Neuronal stem cell (in vitro differentiated cells): ENCODE measurements around the gene SIRT6.

Experiments
- DNase-seq: peaks from one replicate; pipeline ENCODE4 v3.0.0-alpha.2; 2013; ENCODE audit warnings: low spot score
- H2AFZ ChIP-seq: one replicate; pipeline ENCODE4 v1.6.1; 2013; ENCODE audit warnings: mild to moderate bottlenecking, low read length, inconsistent platforms
- H2AK5ac ChIP-seq: 2 replicates; pipeline ENCODE4 v1.6.1; 2013; ENCODE audit warnings: low read depth, mild to moderate bottlenecking, inconsistent platforms, low read length, moderate library complexity, mixed read lengths
- H2BK120ac ChIP-seq: 2 replicates; pipeline ENCODE4 v1.6.1; 2013; ENCODE audit warnings: low read depth, mild to moderate bottlenecking, inconsistent platforms, low read length, moderate library complexity, mixed read lengths
- H2BK12ac ChIP-seq: one replicate; pipeline ENCODE4 v1.6.1; 2013; ENCODE audit warnings: low read length, inconsistent platforms
- H2BK15ac ChIP-seq: 2 replicates; pipeline ENCODE4 v1.6.1; 2013; ENCODE audit warnings: mild to moderate bottlenecking, low read length, inconsistent platforms, mixed read lengths
- H2BK5ac ChIP-seq: one replicate; pipeline ENCODE4 v1.6.1; 2013; ENCODE audit warnings: inconsistent platforms, mild to moderate bottlenecking, low read length, moderate library complexity
- H3K14ac ChIP-seq: one replicate; pipeline ENCODE4 v1.6.1; 2013; ENCODE audit warnings: low read length, inconsistent platforms
- H3K18ac ChIP-seq: 2 replicates; pipeline ENCODE4 v1.6.1; 2013; ENCODE audit warnings: low read length, inconsistent platforms
- H3K23ac ChIP-seq: 2 replicates; pipeline ENCODE4 v1.6.1; 2013; ENCODE audit warnings: low read depth, mild to moderate bottlenecking, mixed read lengths, low read length, inconsistent platforms; ENCODE audit not compliant: poor library complexity
- H3K27ac ChIP-seq: replicated peaks from 3 replicates; pipeline ENCODE4 v1.5.1; 2013; ENCODE audit warnings: low read length, inconsistent platforms
- H3K27me3 ChIP-seq, 3 experiments: 2 replicates each; pipeline ENCODE4 v1.6.1; 2013; ENCODE audit warnings: low read length in 3 of 3, mild to moderate bottlenecking in 2 of 3, inconsistent platforms in 1 of 3, low read depth in 1 of 3, mixed read lengths in 1 of 3, moderate library complexity in 1 of 3; ENCODE audit not compliant: control insufficient read depth in 3 of 3, insufficient read depth in 3 of 3
- H3K36me3 ChIP-seq, 2 donors: replicated peaks in 1 of 2; 2 replicates each; pipeline ENCODE4 v1.6.1; 2013; ENCODE audit warnings: low read length in 2 of 2; ENCODE audit not compliant: control insufficient read depth in 2 of 2, insufficient read depth in 2 of 2
- H3K4ac ChIP-seq: 2 replicates; pipeline ENCODE4 v1.6.1; 2013; ENCODE audit warnings: inconsistent platforms, mild to moderate bottlenecking, low read length, moderate library complexity
- H3K4me1 ChIP-seq, 2 donors: 1 replicate in 1 of 2; 2 replicates in 1 of 2; pipeline ENCODE4 v1.6.1; 2013; ENCODE audit warnings: low read length in 2 of 2, low read depth in 1 of 2; ENCODE audit not compliant: control insufficient read depth in 2 of 2, insufficient read depth in 1 of 2
- H3K4me2 ChIP-seq: one replicate; pipeline ENCODE4 v1.6.1; 2013; ENCODE audit warnings: mild to moderate bottlenecking, low read length, inconsistent platforms; ENCODE audit not compliant: insufficient read depth, poor library complexity, severe bottlenecking
- H3K4me3 ChIP-seq, 2 donors: 2 replicates each; pipeline ENCODE4 v1.5.1; 2013; ENCODE audit warnings: low read length in 2 of 2, mild to moderate bottlenecking in 2 of 2, inconsistent platforms in 1 of 2, moderate library complexity in 1 of 2
- H3K79me1 ChIP-seq: one replicate; pipeline ENCODE4 v1.6.1; 2013; ENCODE audit warnings: low read depth, mild to moderate bottlenecking, inconsistent platforms, low read length, moderate library complexity
- H3K9ac ChIP-seq: one replicate; pipeline ENCODE4 v1.6.1; 2013; ENCODE audit warnings: mild to moderate bottlenecking, low read depth, low read length, inconsistent platforms; ENCODE audit not compliant: poor library complexity
- H3K9me3 ChIP-seq, 2 donors: replicated peaks in 1 of 2; 2 replicates each; pipeline versions ENCODE3 to v1.6.1; 2013; ENCODE audit warnings: low read length in 2 of 2, mild to moderate bottlenecking in 2 of 2, inconsistent platforms in 1 of 2, low read depth in 1 of 2, mixed read lengths in 1 of 2, moderate library complexity in 1 of 2; ENCODE audit not compliant: control insufficient read depth in 2 of 2, insufficient read depth in 1 of 2
- H4K8ac ChIP-seq: one replicate; pipeline ENCODE4 v1.6.1; 2013; ENCODE audit warnings: low read depth, mild to moderate bottlenecking, inconsistent platforms, low read length, moderate library complexity
- H4K91ac ChIP-seq: one replicate; pipeline ENCODE4 v1.6.1; 2013; ENCODE audit warnings: low read length, low read depth, mild to moderate bottlenecking, inconsistent platforms; ENCODE audit not compliant: poor library complexity
- WGBS, 2 donors: extraction: QIAGEN DNeasy Blood & Tissue Kit; methylation state at CpG; one replicate each; pipeline ENCODE4 v1.1.7; 2013; ENCODE audit warnings: missing lambda C conversion rate in 2 of 2, mixed read lengths in 1 of 2; ENCODE audit not compliant: insufficient read length in 2 of 2, insufficient replicate concordance in 1 of 2; ENCODE audit errors: extremely low coverage in 2 of 2; 5-methylcytosine and 5-hydroxymethylcytosine counted together

SIRT6 gene

GRCh38 chr19:4154571-4155312 is 27.6 kb downstream of the SIRT6 start:
- H3K9ac ChIP-seq, result no peak overlapping the region
- H4K91ac ChIP-seq, result no peak overlapping the region
- H2AFZ ChIP-seq, result no peak overlapping the region
- H3K4me1 ChIP-seq, result no peaks in the 10 kb centered on the region
- H4K8ac ChIP-seq, result peak overlapping the region; percentile 23
- H2BK15ac ChIP-seq, result no peak overlapping the region
- no peak overlapping the region for H2BK120ac ChIP-seq
- no peak for DNase-seq
- WGBS, 2 donors, result no CpG with 5 or more reads among the region's 21 CpGs
- peaks cover 0 to 8% (median 0%) of the 10 kb centered on the region in 3 experiments for H3K27me3 ChIP-seq
- no peak overlapping the region for H3K4ac ChIP-seq
- H3K18ac ChIP-seq, result peak overlapping the region; percentile 52
- no peaks in the 10 kb centered on the region for H3K36me3 ChIP-seq
- no peak overlapping the region for H2BK5ac ChIP-seq
- H2AK5ac ChIP-seq, result peak overlapping the region; percentile 86
- no peak overlapping the region for H3K4me2 ChIP-seq
- H3K23ac ChIP-seq, result peak overlapping the region; percentile 73
- peak overlapping the region; percentile 31 for H3K14ac ChIP-seq
- H3K27ac ChIP-seq, result no peak overlapping the region
- peaks cover 3% of the 10 kb centered on the region for H3K79me1 ChIP-seq
- no peaks in the 10 kb centered on the region for H3K9me3 ChIP-seq
- peak overlapping the region; percentile 58 for H2BK12ac ChIP-seq
- H3K4me3 ChIP-seq, result peak overlapping the region in 1 of 2 donors; percentile 6

- Histone ChIP-seq H3K36me3 (no peaks in the 10 kb centered on the region), H3K14ac (no peak overlapping the region), H3K79me1 (no peaks in the 10 kb centered on the region), H3K4me3 (no peak overlapping the region), H4K8ac (no peak overlapping the region), H2BK5ac (no peak overlapping the region), H3K4me1 (no peaks in the 10 kb centered on the region), H3K23ac (no peak overlapping the region), H4K91ac (no peak overlapping the region), H3K27ac (no peak overlapping the region), H2BK120ac (no peak overlapping the region), H3K9me3 (no peaks in the 10 kb centered on the region), H2BK12ac (no peak overlapping the region), H3K9ac (no peak overlapping the region), H3K4ac (no peak overlapping the region), H3K27me3 (peaks cover 0 to 8% (median 0%) of the 10 kb centered on the region in 3 experiments), H2BK15ac (no peak overlapping the region), H3K18ac (no peak overlapping the region), H2AK5ac (no peak overlapping the region), H3K4me2 (no peak overlapping the region), H2AFZ (no peak overlapping the region)
- no peak for DNase-seq
- WGBS, 2 donors, result no CpG with 5 or more reads among the region's 10 CpGs
Measured at GRCh38 chr19:4152241-4152998, 29.9 kb downstream of the SIRT6 start.

GRCh38 chr19:4151623-4152022 is 30.7 kb downstream of the SIRT6 start:
- Histone ChIP-seq H3K79me1 (no peaks in the 10 kb centered on the region), H3K4me3 (no peak overlapping the region), H3K36me3 (no peaks in the 10 kb centered on the region), H3K4ac (no peak overlapping the region), H3K4me2 (no peak overlapping the region), H3K27ac (no peak overlapping the region), H3K9ac (no peak overlapping the region), H3K4me1 (no peaks in the 10 kb centered on the region), H3K9me3 (no peaks in the 10 kb centered on the region), H2AK5ac (no peak overlapping the region), H3K18ac (no peak overlapping the region), H2BK120ac (no peak overlapping the region), H2AFZ (no peak overlapping the region), H4K8ac (no peak overlapping the region), H3K14ac (no peak overlapping the region), H3K23ac (no peak overlapping the region), H3K27me3 (peaks cover 0 to 8% (median 0%) of the 10 kb centered on the region in 3 experiments), H2BK5ac (no peak overlapping the region), H2BK15ac (no peak overlapping the region), H2BK12ac (no peak overlapping the region), H4K91ac (no peak overlapping the region)
- DNase-seq, result no peak
- WGBS, 2 donors, result no CpG with 5 or more reads among the region's 6 CpGs
